Fibroblast of lung (primary cell): ENCODE results near the gene GPR173.

Source experiments
- CTCF ChIP-seq, 2 donors: IDR thresholded peaks in 1 of 2; conservative IDR thresholded peaks in 1 of 2; 1 replicate in 1 of 2; 2 replicates in 1 of 2; pipeline ENCODE4 v1.5.1; 2011 to 2012; ENCODE audit warnings: low read length in 2 of 2, control low read depth in 1 of 2, inconsistent platforms in 1 of 2, low read depth in 1 of 2, mild to moderate bottlenecking in 1 of 2
- EZH2 ChIP-seq: IDR thresholded peaks from 2 replicates; pipeline ENCODE4 v1.5.1; 2012; ENCODE audit warnings: low read length, control low read depth, mild to moderate bottlenecking; ENCODE audit errors: missing control alignments

GRCh38 chrX:53084043-53084570, 35.5 kb downstream of the GPR173 start:
- TF ChIP-seq EZH2 (no peak), CTCF (conservative IDR thresholded peaks at IDR 0.05 in 1 of 2, IDR thresholded peaks at IDR 0.05 in 1 of 2; ENCODE audit: low read depth in 1 of 2, low read length in 2 of 2) (no peak)
